Hepatocyte (in vitro differentiated cells): ENCODE measurements around the gene CELA2B.

Experiments
- CTCF ChIP-seq: fragments of 200-600 bp; sonication (generic); IDR thresholded peaks from 2 replicates; pipeline ENCODE4 v1.5.1; 2016; ENCODE audit warnings: antibody characterized with exemption, mild to moderate bottlenecking; ENCODE audit not compliant: poor library complexity
- EZH2 ChIP-seq: fragments of 200-600 bp; sonication (generic); IDR thresholded peaks from 2 replicates; pipeline ENCODE4 v1.6.1; 2016; ENCODE audit warnings: antibody characterized with exemption, mild to moderate bottlenecking, borderline replicate concordance

DNA sequence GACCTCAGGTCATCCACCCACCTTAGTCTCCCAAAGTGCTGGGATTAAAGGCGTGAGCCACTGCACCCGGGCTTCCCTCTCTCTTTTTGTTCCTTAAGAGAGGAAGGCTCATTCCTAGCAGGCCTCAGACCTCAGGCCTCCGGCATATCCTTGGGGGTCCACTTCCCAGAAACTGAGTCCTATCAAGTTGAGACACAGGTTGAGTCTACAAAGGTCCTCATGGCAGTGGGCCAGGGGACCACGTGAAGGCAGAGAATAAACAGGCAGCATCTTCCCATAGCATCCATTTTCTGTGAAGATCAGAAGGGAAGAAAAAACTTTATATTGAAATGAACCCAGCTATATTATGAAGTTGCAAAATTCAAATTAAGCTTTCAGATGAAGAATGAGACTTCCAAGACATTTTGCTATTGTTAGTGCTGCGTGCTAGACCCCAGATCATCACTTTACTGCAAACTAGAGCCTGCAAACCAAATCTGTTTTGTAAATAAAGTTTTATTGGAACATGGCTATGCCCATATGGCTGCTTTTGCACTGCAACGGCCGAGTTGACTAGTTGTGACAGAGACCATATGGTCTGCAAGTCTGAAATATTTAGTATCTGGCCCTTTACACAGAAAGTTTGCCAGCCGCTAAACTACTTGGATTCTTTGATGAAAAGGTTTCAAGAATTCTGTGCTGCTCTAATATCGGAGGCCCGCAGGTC, 22.9 kb upstream of the CELA2B start:
- TF ChIP-seq CTCF (no peak), EZH2 (no peak)
